ENCODE results near the gene SRC.

DNA sequence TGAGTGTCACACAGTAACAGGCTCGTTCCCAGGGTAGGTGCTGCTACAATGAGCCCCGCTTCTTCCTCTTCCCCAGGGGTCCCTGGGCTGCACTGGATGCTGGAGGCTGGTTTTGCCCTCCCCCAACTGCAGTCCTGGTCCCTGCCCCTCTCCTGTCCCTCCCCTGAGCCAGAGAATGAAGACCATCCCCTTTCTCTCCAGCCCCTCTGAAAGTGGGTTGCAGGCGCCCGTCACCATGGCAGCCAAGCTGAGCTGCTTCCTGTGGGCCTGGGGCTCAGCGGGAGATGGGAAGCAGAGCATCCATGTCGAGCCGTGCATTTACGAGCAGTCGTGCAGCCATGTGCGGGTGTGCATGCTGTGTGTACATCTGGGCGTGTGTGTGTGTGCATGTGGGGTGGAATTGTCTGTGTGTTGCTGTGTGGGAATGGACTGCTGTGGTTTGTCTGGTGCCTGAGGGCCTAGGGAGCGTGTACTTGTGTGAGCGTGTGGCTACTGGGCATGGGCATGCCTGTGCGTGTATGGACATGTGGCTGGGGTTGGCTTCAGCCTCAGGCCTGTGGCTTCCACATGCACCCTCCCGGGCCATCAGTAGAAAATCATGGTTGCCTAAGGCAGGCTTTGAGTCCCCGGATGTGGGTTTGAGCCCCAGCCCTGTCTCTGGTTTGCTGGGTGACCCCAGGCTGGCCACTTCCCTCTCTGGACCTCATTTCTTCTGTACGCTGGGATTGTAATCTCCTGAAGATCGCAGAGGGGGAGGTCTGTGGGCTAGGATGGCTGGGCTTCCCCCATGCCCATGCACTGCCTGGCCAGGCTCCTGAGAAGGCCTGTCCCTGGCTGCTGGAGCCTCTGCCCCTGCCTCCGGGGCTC, 48.8 kb downstream of the SRC start:
- no peak for TF ChIP-seq CTCF (IDR thresholded peaks at IDR 0.05; ENCODE audit: insufficient read depth, low read length)
- no peak for TF ChIP-seq GABPA (IDR thresholded peaks at IDR 0.05; ENCODE audit: low read depth)
- no peak for TF ChIP-seq POLR2AphosphoS5 (IDR thresholded peaks at IDR 0.05; ENCODE audit: low read depth)
- TF ChIP-seq, protein P1, sequence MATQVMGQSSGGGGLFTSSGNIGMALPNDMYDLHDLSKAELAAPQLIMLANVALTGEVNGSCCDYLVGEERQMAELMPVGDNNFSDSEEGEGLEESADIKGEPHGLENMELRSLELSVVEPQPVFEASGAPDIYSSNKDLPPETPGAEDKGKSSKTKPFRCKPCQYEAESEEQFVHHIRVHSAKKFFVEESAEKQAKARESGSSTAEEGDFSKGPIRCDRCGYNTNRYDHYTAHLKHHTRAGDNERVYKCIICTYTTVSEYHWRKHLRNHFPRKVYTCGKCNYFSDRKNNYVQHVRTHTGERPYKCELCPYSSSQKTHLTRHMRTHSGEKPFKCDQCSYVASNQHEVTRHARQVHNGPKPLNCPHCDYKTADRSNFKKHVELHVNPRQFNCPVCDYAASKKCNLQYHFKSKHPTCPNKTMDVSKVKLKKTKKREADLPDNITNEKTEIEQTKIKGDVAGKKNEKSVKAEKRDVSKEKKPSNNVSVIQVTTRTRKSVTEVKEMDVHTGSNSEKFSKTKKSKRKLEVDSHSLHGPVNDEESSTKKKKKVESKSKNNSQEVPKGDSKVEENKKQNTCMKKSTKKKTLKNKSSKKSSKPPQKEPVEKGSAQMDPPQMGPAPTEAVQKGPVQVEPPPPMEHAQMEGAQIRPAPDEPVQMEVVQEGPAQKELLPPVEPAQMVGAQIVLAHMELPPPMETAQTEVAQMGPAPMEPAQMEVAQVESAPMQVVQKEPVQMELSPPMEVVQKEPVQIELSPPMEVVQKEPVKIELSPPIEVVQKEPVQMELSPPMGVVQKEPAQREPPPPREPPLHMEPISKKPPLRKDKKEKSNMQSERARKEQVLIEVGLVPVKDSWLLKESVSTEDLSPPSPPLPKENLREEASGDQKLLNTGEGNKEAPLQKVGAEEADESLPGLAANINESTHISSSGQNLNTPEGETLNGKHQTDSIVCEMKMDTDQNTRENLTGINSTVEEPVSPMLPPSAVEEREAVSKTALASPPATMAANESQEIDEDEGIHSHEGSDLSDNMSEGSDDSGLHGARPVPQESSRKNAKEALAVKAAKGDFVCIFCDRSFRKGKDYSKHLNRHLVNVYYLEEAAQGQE (IDR thresholded peaks at IDR 0.05; ENCODE audit: insufficient replicate concordance, low read depth) = no peak
- TF ChIP-seq SPI1 (IDR thresholded peaks at IDR 0.05; ENCODE audit: borderline replicate concordance, low read depth) = no peak

All from HL-60 (cell line).